ENCODE measurements around the gene HTR1E. TPM values are rescaled to one million over a fixed set of nuclear protein-coding genes. Genes with fewer than 3 reads are reported as not detected.

The HTR1E gene
- total RNA-seq, 6 experiments from 2014 or later: not detected

DNA sequence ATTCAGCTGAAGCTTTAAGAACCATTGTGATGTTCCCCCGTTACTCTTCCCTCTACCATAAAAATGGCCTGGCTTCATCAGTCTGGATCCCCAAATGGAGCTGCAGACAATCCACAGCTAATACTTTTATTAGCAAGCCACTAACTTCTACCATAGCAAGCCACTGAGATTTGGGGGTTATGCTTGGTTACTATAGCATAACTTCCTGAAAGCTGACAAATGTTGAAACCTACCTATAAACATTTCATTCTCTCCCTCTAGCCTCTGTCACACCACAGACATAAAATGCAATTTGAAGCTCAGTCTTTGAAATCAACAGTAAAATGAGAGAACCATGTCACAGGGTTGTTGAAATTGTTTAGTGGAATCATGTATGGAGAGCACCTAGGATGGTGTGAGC is 3.0 kb upstream of the HTR1E start:
- intact Hi-C loops (cut with DNase I): no loop called here
- Histone ChIP-seq H3K9me3 (no peaks in the 10 kb centered on the region), H3K27me3 (no peaks in the 10 kb centered on the region), H3K27ac (no peak overlapping the region), H3K36me3 (no peaks in the 10 kb centered on the region), H3K4me1 (peaks cover 0 to 8% (median 0%) of the 10 kb centered on the region in 4 donors), H3K4me3 (no peak overlapping the region)
- ATAC-seq: no peak
- 64% methylated on average over 1 of the region's 1 CpG for WGBS (ENCODE audit: insufficient coverage, low coverage, low lambda C conversion rate, missing lambda C conversion rate)
- TF ChIP-seq POLR2A (IDR thresholded peaks at IDR 0.05): no peak
- TF ChIP-seq, protein P1, sequence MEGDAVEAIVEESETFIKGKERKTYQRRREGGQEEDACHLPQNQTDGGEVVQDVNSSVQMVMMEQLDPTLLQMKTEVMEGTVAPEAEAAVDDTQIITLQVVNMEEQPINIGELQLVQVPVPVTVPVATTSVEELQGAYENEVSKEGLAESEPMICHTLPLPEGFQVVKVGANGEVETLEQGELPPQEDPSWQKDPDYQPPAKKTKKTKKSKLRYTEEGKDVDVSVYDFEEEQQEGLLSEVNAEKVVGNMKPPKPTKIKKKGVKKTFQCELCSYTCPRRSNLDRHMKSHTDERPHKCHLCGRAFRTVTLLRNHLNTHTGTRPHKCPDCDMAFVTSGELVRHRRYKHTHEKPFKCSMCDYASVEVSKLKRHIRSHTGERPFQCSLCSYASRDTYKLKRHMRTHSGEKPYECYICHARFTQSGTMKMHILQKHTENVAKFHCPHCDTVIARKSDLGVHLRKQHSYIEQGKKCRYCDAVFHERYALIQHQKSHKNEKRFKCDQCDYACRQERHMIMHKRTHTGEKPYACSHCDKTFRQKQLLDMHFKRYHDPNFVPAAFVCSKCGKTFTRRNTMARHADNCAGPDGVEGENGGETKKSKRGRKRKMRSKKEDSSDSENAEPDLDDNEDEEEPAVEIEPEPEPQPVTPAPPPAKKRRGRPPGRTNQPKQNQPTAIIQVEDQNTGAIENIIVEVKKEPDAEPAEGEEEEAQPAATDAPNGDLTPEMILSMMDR (IDR thresholded peaks at IDR 0.05): no peak
- DNase-seq: no peak

DNA sequence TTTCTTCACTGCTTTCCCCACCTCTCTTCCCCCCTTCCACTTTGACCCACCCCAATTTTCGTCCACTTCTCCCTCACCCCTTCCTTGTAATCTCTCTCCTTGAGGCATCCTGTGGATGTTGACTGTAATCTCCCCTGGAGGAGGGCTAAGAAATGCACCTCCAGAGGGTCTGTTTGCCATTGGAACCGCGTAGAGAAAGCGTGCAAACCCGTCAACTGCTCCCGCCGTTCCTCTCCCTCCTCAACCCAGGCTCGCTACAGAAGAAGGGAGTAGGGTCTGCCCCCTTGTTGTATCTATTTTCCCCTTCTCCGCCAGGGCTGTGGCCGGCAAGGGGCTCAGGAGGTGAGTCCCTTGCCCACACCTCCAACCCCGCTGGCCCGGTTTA is 502 bp upstream of the HTR1E start:
- Histone ChIP-seq H3K4me3 (peak overlapping the region in 1 of 3 donors; percentile 37), H3K9me3 (no peaks in the 10 kb centered on the region), H3K27me3 (no peaks in the 10 kb centered on the region), H3K36me3 (no peaks in the 10 kb centered on the region), H3K4me1 (peaks cover 0 to 8% (median 0%) of the 10 kb centered on the region in 4 donors), H3K27ac (no peak overlapping the region)
- TF ChIP-seq POLR2A (IDR thresholded peaks at IDR 0.05): no peak
- TF ChIP-seq, protein P1 (IDR thresholded peaks at IDR 0.05): no peak
- DNase-seq (no peak), ATAC-seq (no peak)
- intact Hi-C loops (cut with DNase I): no loop called here
- 6% methylated on average over 8 of the region's 12 CpGs for WGBS (ENCODE audit: insufficient coverage, low coverage, low lambda C conversion rate, missing lambda C conversion rate)

DNA sequence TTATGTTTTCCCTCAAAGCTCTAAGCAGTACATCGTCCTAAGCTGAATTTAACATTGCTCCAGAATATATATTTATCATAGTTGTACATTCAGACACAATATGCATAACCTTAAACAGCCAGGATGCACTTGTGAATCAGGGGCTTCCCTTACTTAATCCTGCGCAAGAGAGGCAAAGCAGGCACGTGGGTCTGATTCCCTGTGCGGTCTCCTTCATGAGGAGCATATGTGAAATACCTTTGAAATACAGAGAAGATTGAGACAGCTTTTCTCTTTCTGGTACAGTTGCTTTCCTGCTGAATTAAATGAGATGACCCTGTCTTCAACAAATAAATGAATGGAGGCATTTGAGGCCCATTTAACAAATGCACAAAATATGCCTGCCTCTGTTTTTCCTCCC is 1.5 kb downstream of the HTR1E start:
- no peak for ATAC-seq
- H3K4me1 ChIP-seq: peaks cover 0 to 8% (median 0%) of the 10 kb centered on the region in 4 donors

DNA sequence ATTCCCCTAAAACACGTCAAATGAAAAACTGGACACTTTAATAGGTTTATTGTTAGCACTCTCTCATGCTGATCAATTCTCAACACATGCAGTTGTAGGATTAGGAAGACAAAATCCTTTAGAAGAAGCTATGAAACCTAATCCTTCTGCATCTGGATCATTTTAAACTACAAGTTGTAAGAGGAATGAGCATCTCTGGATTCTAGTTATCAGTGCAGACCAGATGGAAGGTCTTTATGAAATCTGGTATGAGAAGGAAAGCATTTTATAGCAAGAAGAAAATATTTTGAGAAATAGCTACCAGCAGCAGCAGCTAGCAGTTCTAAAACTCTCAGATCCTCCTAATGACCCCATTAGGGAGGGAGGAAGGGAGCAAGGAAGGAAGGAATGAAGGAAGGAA is 4.1 kb downstream of the HTR1E start:
- no peaks in the 10 kb centered on the region for H3K9me3 ChIP-seq
- TF ChIP-seq, protein P1 (IDR thresholded peaks at IDR 0.05): no peak
- TF ChIP-seq POLR2A (IDR thresholded peaks at IDR 0.05): no peak
- no peak overlapping the region for H3K27ac ChIP-seq
- no peaks in the 10 kb centered on the region for H3K36me3 ChIP-seq
- intact Hi-C loops (cut with DNase I): no loop called here
- no peak for DNase-seq
- 67% methylated on average over 1 of the region's 1 CpG for WGBS (ENCODE audit: insufficient coverage, low coverage, low lambda C conversion rate, missing lambda C conversion rate)
- H3K4me3 ChIP-seq: no peak overlapping the region
- H3K27me3 ChIP-seq: no peaks in the 10 kb centered on the region
- H3K4me1 ChIP-seq: peaks cover 0 to 8% (median 0%) of the 10 kb centered on the region in 4 donors
- no peak for ATAC-seq

More for the DNA sequence above, 1.5 kb downstream of the HTR1E start:
- no peaks in the 10 kb centered on the region for H3K36me3 ChIP-seq
- no peaks in the 10 kb centered on the region for H3K27me3 ChIP-seq
- DNase-seq: no peak
- 60% methylated on average over 4 of the region's 4 CpGs for WGBS (ENCODE audit: insufficient coverage, low coverage, low lambda C conversion rate, missing lambda C conversion rate)
- intact Hi-C loops (cut with DNase I): no loop called here
- no peak for TF ChIP-seq POLR2A (IDR thresholded peaks at IDR 0.05)
- TF ChIP-seq, protein P1 (IDR thresholded peaks at IDR 0.05): no peak
- no peak overlapping the region for H3K27ac ChIP-seq
- no peaks in the 10 kb centered on the region for H3K9me3 ChIP-seq
- no peak overlapping the region for H3K4me3 ChIP-seq

Measured in right lobe of liver (tissue), 6 donors.